Neural cell (in vitro differentiated cells): ENCODE data around the gene RFC5. TPM values are rescaled to one million over a fixed set of nuclear protein-coding genes. Genes with fewer than 3 reads are reported as not detected.

Source experiments
- H2AFZ ChIP-seq: fragments of 200-600, 300-800 bp; sonication (generic), shearing (Covaris generic); 2 replicates; pipeline ENCODE4 v1.6.0; 2014; ENCODE audit warnings: low read depth, mild to moderate bottlenecking, antibody characterized with exemption, low read length, moderate library complexity
- H3F3A ChIP-seq: fragments of 200-600 bp; shearing (Covaris generic); 2 replicates; pipeline ENCODE4 v1.6.1; 2016; ENCODE audit warnings: mild to moderate bottlenecking, moderate library complexity, mixed read lengths, antibody characterized with exemption, low read length; ENCODE audit not compliant: insufficient read depth, poor library complexity, severe bottlenecking
- H3K27ac ChIP-seq: fragments of 200-600, 300-800 bp; sonication (generic), shearing (Covaris generic); 2 replicates; pipeline ENCODE4 v1.5.1; 2014; ENCODE audit warnings: mild to moderate bottlenecking, low read length, moderate library complexity
- H3K27me3 ChIP-seq: fragments of 300-800, 200-600 bp; sonication (generic), shearing (Covaris generic); 2 replicates; pipeline ENCODE4 v1.6.0; 2014; ENCODE audit warnings: mild to moderate bottlenecking, low read depth, low read length, moderate library complexity; ENCODE audit not compliant: insufficient read depth
- H3K36me3 ChIP-seq: fragments of 300-800, 200-600 bp; sonication (generic), shearing (Covaris generic); 2 replicates; pipeline ENCODE4 v1.5.1; 2014; ENCODE audit warnings: mild to moderate bottlenecking, antibody characterized with exemption, low read length, moderate library complexity; ENCODE audit not compliant: insufficient read depth
- H3K4me2 ChIP-seq: fragments of 300-800, 200-600 bp; sonication (generic), shearing (Covaris generic); 2 replicates; pipeline ENCODE4 v1.6.0; 2014; ENCODE audit warnings: mild to moderate bottlenecking, low read length
- H3K4me3 ChIP-seq: fragments of 300-800, 200-600 bp; sonication (generic), shearing (Covaris generic); 2 replicates; pipeline ENCODE4 v1.5.1; 2014; ENCODE audit warnings: mild to moderate bottlenecking, low read length, moderate library complexity
- H3K79me2 ChIP-seq: fragments of 200-600 bp; shearing (Covaris generic); replicated peaks from 2 replicates; pipeline ENCODE4 v1.6.0; 2014; ENCODE audit warnings: mild to moderate bottlenecking, low read length, moderate library complexity; ENCODE audit not compliant: insufficient read depth
- H3K9ac ChIP-seq: fragments of 300-800, 200-600 bp; sonication (generic), shearing (Covaris generic); 2 replicates; pipeline ENCODE4 v1.6.1; 2016; ENCODE audit warnings: mild to moderate bottlenecking, low read length, mixed read lengths
- H3K9me2 ChIP-seq: fragments of 200-600 bp; shearing (Covaris generic); 2 replicates; pipeline ENCODE4 v1.6.1; 2016; ENCODE audit warnings: mild to moderate bottlenecking, low read length, mixed read lengths; ENCODE audit not compliant: insufficient read depth
- H3K9me3 ChIP-seq: fragments of 200-600, 300-800 bp; sonication (generic), shearing (Covaris generic); 2 replicates; pipeline ENCODE4 v1.6.1; 2016; ENCODE audit warnings: mild to moderate bottlenecking, mixed run types, low read length, moderate library complexity, mixed read lengths
- H4K20me1 ChIP-seq: fragments of 200-600 bp; shearing (Covaris generic); 2 replicates; pipeline ENCODE4 v1.6.1; 2016; ENCODE audit warnings: mild to moderate bottlenecking, mixed run types; ENCODE audit not compliant: insufficient read depth
- CTCF ChIP-seq: fragments of 450-650 bp; IDR thresholded peaks from 2 replicates; pipeline ENCODE4 v1.5.1; 2014; ENCODE audit warnings: antibody characterized with exemption, mild to moderate bottlenecking, moderate library complexity; ENCODE audit not compliant: poor library complexity, severe bottlenecking
- EP300 ChIP-seq: fragments of 450-650 bp; conservative IDR thresholded peaks from 2 replicates; pipeline ENCODE4 v1.6.1; 2014; ENCODE audit warnings: antibody characterized with exemption, mild to moderate bottlenecking, moderate library complexity; ENCODE audit not compliant: poor library complexity, severe bottlenecking
- EZH2 ChIP-seq: fragments of 200-600, 300-800 bp; shearing (Covaris generic), sonication (generic); IDR thresholded peaks from 2 replicates; pipeline ENCODE4 v1.6.1; 2014; ENCODE audit warnings: antibody characterized with exemption, low read length, borderline replicate concordance, mild to moderate bottlenecking; ENCODE audit not compliant: insufficient read depth, poor library complexity, severe bottlenecking
- MXI1 ChIP-seq: fragments of 450-650 bp; conservative IDR thresholded peaks from 2 replicates; pipeline ENCODE4 v1.6.1; 2014; ENCODE audit warnings: antibody characterized with exemption, mild to moderate bottlenecking; ENCODE audit not compliant: poor library complexity, severe bottlenecking
- POLR2AphosphoS5 ChIP-seq: IDR thresholded peaks from 2 replicates; pipeline ENCODE4 v1.6.1; 2012
- RAD21 ChIP-seq: fragments of 450-650 bp; conservative IDR thresholded peaks from 2 replicates; pipeline ENCODE4 v1.6.1; 2014; ENCODE audit warnings: antibody characterized with exemption, mild to moderate bottlenecking, moderate library complexity
- SMC3 ChIP-seq: fragments of 450-650 bp; conservative IDR thresholded peaks from 2 replicates; pipeline ENCODE4 v1.6.1; 2014; ENCODE audit warnings: antibody characterized with exemption, mild to moderate bottlenecking, moderate library complexity; ENCODE audit not compliant: poor library complexity
- polyA plus RNA-seq: library from polyadenylated mRNA; depleted of rRNA; stranded (reverse); fragments of >200 nt; gene quantifications from 2 replicates; pipeline ENCODE4 v1.2.3, GENCODE V29; 2014
- TF ChIP-seq, protein P1 (sequence below): IDR thresholded peaks from 2 replicates; pipeline ENCODE4 v1.6.1; 2012; ENCODE audit warnings: borderline replicate concordance

RFC5 gene
- polyA plus RNA-seq, 1 donor from 2014 or later: 39.4 TPM

DNA sequence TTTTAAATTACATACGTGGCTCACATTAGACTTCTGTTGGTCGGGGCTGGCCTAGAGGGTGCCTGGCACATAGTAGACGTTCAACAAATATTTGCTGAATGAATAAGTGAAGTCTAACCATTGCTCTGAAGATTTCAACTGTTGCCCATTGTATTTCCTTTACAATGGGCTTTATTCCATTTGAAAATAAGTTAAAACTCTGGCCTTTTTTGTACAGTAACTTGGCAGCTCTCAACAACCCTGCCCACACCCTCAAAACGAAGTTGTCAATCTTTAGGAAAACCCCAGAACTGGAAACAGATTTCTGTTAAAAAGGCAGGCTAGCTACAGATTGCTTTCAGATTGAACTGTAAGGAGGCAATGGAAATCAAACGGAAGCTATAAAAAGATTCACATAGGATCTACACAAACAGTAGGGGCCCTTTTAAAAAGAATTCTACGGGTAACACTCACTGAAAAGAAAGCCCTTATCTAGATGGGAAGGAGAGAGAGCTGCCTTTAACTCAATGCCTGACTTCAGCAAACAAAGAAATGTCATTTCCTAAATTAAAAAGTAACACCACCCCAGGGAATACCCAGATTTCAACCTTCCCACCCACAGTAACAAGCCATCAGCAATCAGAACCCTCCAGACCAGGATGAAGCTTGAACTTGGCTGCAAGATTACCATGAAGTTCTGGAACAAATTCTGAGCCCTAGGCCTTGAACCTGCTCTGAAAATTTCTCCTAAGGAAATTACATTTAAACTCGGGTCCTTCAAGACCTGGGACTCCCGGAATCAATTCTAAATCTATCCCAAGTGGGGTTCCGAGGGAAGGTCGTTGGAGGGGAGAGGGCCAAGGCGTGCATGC lies 43.1 kb downstream of the RFC5 start:
- Histone ChIP-seq H4K20me1 (no peaks in the 10 kb centered on the region), H3K27me3 (no peaks in the 10 kb centered on the region), H2AFZ (no peak overlapping the region), H3F3A (no peaks in the 10 kb centered on the region), H3K9me2 (no peaks in the 10 kb centered on the region), H3K27ac (peak overlapping the region; percentile 77), H3K4me3 (peak overlapping the region; percentile 88), H3K9ac (peak overlapping the region; percentile 98), H3K9me3 (no peaks in the 10 kb centered on the region), H3K4me2 (peak overlapping the region; percentile 59), H3K79me2 (peaks cover 42% of the 10 kb centered on the region), H3K36me3 (no peaks in the 10 kb centered on the region)
- no peak for TF ChIP-seq MXI1
- TF ChIP-seq EP300: no peak
- TF ChIP-seq POLR2AphosphoS5: no peak
- TF ChIP-seq, protein P1, sequence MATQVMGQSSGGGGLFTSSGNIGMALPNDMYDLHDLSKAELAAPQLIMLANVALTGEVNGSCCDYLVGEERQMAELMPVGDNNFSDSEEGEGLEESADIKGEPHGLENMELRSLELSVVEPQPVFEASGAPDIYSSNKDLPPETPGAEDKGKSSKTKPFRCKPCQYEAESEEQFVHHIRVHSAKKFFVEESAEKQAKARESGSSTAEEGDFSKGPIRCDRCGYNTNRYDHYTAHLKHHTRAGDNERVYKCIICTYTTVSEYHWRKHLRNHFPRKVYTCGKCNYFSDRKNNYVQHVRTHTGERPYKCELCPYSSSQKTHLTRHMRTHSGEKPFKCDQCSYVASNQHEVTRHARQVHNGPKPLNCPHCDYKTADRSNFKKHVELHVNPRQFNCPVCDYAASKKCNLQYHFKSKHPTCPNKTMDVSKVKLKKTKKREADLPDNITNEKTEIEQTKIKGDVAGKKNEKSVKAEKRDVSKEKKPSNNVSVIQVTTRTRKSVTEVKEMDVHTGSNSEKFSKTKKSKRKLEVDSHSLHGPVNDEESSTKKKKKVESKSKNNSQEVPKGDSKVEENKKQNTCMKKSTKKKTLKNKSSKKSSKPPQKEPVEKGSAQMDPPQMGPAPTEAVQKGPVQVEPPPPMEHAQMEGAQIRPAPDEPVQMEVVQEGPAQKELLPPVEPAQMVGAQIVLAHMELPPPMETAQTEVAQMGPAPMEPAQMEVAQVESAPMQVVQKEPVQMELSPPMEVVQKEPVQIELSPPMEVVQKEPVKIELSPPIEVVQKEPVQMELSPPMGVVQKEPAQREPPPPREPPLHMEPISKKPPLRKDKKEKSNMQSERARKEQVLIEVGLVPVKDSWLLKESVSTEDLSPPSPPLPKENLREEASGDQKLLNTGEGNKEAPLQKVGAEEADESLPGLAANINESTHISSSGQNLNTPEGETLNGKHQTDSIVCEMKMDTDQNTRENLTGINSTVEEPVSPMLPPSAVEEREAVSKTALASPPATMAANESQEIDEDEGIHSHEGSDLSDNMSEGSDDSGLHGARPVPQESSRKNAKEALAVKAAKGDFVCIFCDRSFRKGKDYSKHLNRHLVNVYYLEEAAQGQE: no peak
- no peak for TF ChIP-seq SMC3
- no peak for TF ChIP-seq EZH2
- TF ChIP-seq CTCF: no peak

- H3K4me3 ChIP-seq: peak overlapping the region; percentile 88
- no peaks in the 10 kb centered on the region for H3K9me2 ChIP-seq
- peaks cover 34% of the 10 kb centered on the region for H3K79me2 ChIP-seq
- H3K27ac ChIP-seq: peak overlapping the region; percentile 77
- H2AFZ ChIP-seq: peak overlapping the region; percentile 35
- no peaks in the 10 kb centered on the region for H3K36me3 ChIP-seq
- H3F3A ChIP-seq: no peaks in the 10 kb centered on the region
- no peaks in the 10 kb centered on the region for H3K27me3 ChIP-seq
- peak overlapping the region; percentile 98 for H3K9ac ChIP-seq
- no peaks in the 10 kb centered on the region for H3K9me3 ChIP-seq
- no peaks in the 10 kb centered on the region for H4K20me1 ChIP-seq
- peak overlapping the region; percentile 59 for H3K4me2 ChIP-seq
- TF ChIP-seq POLR2AphosphoS5 (peak; percentile 8), RAD21 (no peak)
These were observed 44.0 kb downstream of the RFC5 start for GRCh38 chr12:118060301-118061010.
